NOMO-1 treated with DMSO at 0.1 percent for 48 hours (cell line): Measurements from ENCODE around the gene LAGE3.

Experiments used
- DNase-seq: peaks from one replicate; lab custom pipeline; 2025; ENCODE audit not compliant: unreplicated experiment; lab: John Stamatoyannopoulos, UW

The LAGE3 gene

GRCh38 chrX:154458954-154459778 lies 19.9 kb downstream of the LAGE3 start:
- DNase-seq, result no peak

GRCh38 chrX:154458116-154458953 lies 20.7 kb downstream of the LAGE3 start, which contains the start of gene PLXNA3:
PLXNA3 (plus strand) TSS chrX:154458281; CDS start chrX:154460184, 1,903 bp downstream.
- no peak for DNase-seq

- no peak for DNase-seq
Measured at GRCh38 chrX:154457491-154458115, 21.5 kb downstream of the LAGE3 start.

GRCh38 chrX:154452823-154453222 lies 26.3 kb downstream of the LAGE3 start:
- DNase-seq, result no peak

- DNase-seq, result no peak
Measured at GRCh38 chrX:154450312-154450711, 28.8 kb downstream of the LAGE3 start.

- no peak for DNase-seq
Measured at GRCh38 chrX:154449618-154450017, 29.5 kb downstream of the LAGE3 start.

GRCh38 chrX:154448484-154448883 lies 30.6 kb downstream of the LAGE3 start:
- no peak for DNase-seq

- DNase-seq, result no peak
Measured at GRCh38 chrX:154446430-154446829, 32.7 kb downstream of the LAGE3 start.

- DNase-seq, result no peak
Measured at GRCh38 chrX:154445776-154446175, 33.3 kb downstream of the LAGE3 start.

GRCh38 chrX:154444755-154445246 lies 34.3 kb downstream of the LAGE3 start:
- no peak for DNase-seq

- peak; percentile 34 for DNase-seq
Measured at GRCh38 chrX:154443992-154444754, 34.9 kb downstream of the LAGE3 start, which contains the start of gene FAM50A. FAM50A (plus strand) TSS chrX:154444141; CDS start chrX:154444236, 95 bp downstream.

GRCh38 chrX:154443479-154443910 lies 35.6 kb downstream of the LAGE3 start:
- no peak for DNase-seq

GRCh38 chrX:154441984-154442707 lies 36.9 kb downstream of the LAGE3 start:
- no peak for DNase-seq

- no peak for DNase-seq
Measured at GRCh38 chrX:154441564-154441963, 37.5 kb downstream of the LAGE3 start.

GRCh38 chrX:154440623-154441357 lies 38.3 kb downstream of the LAGE3 start:
- DNase-seq, result no peak

GRCh38 chrX:154439841-154440240 lies 39.2 kb downstream of the LAGE3 start:
- DNase-seq, result no peak

- no peak for DNase-seq
Measured at GRCh38 chrX:154437971-154438893, 40.8 kb downstream of the LAGE3 start.
